Osteocyte (in vitro differentiated cells): ENCODE data around the gene NPY1R. TPM values are rescaled to one million over a fixed set of nuclear protein-coding genes. Genes with fewer than 3 reads are reported as not detected.
A peak's percentile ranks its signal among the peaks of the same experiment; 100 is the strongest.

Experiments
- DNase-seq: peaks from one replicate; pipeline ENCODE4 v3.0.0; 2021; ENCODE audit warnings: mixed read lengths; ENCODE audit not compliant: unreplicated experiment; ENCODE audit errors: extremely low spot score
- H3K27ac Mint-ChIP-seq: one replicate; pipeline ENCODE4 v1.8.0; 2021; ENCODE audit warnings: mild to moderate bottlenecking, mixed read lengths; ENCODE audit not compliant: unreplicated experiment
- H3K27me3 Mint-ChIP-seq: one replicate; pipeline ENCODE4 v1.8.0; 2021; ENCODE audit warnings: mixed read lengths; ENCODE audit not compliant: unreplicated experiment
- H3K36me3 Mint-ChIP-seq: one replicate; pipeline ENCODE4 v1.8.0; 2021; ENCODE audit warnings: mixed read lengths; ENCODE audit not compliant: unreplicated experiment
- H3K4me1 Mint-ChIP-seq: one replicate; pipeline ENCODE4 v1.8.0; 2021; ENCODE audit warnings: mixed read lengths; ENCODE audit not compliant: unreplicated experiment
- H3K4me3 Mint-ChIP-seq: one replicate; pipeline ENCODE4 v1.8.0; 2021; ENCODE audit warnings: mild to moderate bottlenecking, moderate library complexity, mixed read lengths; ENCODE audit not compliant: unreplicated experiment
- H3K9me3 Mint-ChIP-seq: one replicate; pipeline ENCODE4 v1.8.0; 2021; ENCODE audit warnings: mixed read lengths; ENCODE audit not compliant: unreplicated experiment
- long read RNA-seq: library from polyadenylated mRNA; unstranded; transcript quantifications from one replicate; pipeline ENCODE4 v2.0.0, GENCODE V29; 2021
- total RNA-seq: library from RNA; stranded (reverse); gene quantifications from 2 replicates; pipeline ENCODE4 v1.2.1, GENCODE V29; 2021
- TF ChIP-seq, protein P1 (sequence below): fragments of 200-600 bp; sonication (generic); IDR thresholded peaks from 2 replicates; pipeline ENCODE4 v1.5.0; 2021; ENCODE audit warnings: antibody characterized with exemption, mild to moderate bottlenecking, moderate library complexity

NPY1R gene
- 0.94 and 1.3 TPM in 2 replicates for total RNA-seq
- long read RNA-seq, partial matches to known transcripts: 0 of 5 reads
- long read RNA-seq, other reads (novel, unspliced or antisense): 3 of 5 reads

DNA sequence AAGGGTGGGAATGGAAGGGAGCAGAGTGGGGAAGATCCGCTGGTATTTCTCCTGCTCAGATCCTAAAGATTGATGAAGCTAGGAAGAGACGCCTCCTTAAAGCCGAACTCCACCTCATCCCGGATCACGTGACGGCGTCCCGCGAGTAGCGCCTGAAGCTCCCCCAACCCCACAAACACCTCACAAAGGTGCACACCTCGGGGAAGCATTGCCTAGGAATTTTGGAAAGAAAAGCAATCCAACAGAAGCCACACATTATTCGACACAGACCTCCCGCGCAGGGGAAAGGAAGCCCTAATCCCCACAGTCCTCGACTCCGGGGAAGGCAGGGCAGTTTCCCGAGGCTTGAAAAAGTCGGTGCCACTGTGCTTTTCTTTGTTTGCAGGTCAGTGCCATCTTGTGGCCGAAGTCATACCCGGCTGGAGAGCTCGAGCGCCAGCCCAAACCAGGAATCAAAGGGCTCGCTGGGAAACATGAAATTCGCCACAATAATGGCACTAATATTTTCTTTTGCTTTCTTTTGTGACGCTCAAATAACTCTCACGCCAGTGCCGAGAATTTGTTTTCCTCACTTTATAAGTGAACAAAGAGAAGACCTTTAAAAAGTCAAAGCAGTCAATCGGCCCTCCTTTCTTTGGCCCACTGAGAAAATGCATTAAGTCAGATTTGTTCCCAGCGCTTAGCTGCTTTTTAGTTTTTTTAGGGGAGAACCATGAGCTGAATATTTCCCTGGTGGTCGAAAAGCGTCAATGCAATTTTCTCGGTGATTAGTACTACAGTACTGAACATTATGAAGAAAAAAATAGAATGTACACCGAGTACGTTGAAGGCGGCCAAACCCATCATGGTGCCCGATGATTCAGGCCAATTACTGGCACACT is at the start of gene NPY1R:
TSS of gene NPY1R (minus strand) at position 71 of the 881 bp plus-strand sequence. CDS start 6,042 bp downstream, outside the sequence.
- Mint-ChIP-seq H3K27ac (no peak within 1 kb of the TSS), H3K4me3 (peak within 1 kb of the TSS; percentile 87), H3K4me1 (peaks cover 16% of the 10 kb centered on the region), H3K9me3 (no peaks in the 10 kb centered on the region), H3K36me3 (no peaks in the 10 kb centered on the region), H3K27me3 (peaks cover 58% of the 10 kb centered on the region)
- peak; percentile 89 for DNase-seq
- TF ChIP-seq, protein P1, sequence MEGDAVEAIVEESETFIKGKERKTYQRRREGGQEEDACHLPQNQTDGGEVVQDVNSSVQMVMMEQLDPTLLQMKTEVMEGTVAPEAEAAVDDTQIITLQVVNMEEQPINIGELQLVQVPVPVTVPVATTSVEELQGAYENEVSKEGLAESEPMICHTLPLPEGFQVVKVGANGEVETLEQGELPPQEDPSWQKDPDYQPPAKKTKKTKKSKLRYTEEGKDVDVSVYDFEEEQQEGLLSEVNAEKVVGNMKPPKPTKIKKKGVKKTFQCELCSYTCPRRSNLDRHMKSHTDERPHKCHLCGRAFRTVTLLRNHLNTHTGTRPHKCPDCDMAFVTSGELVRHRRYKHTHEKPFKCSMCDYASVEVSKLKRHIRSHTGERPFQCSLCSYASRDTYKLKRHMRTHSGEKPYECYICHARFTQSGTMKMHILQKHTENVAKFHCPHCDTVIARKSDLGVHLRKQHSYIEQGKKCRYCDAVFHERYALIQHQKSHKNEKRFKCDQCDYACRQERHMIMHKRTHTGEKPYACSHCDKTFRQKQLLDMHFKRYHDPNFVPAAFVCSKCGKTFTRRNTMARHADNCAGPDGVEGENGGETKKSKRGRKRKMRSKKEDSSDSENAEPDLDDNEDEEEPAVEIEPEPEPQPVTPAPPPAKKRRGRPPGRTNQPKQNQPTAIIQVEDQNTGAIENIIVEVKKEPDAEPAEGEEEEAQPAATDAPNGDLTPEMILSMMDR: peak; percentile 83

DNA sequence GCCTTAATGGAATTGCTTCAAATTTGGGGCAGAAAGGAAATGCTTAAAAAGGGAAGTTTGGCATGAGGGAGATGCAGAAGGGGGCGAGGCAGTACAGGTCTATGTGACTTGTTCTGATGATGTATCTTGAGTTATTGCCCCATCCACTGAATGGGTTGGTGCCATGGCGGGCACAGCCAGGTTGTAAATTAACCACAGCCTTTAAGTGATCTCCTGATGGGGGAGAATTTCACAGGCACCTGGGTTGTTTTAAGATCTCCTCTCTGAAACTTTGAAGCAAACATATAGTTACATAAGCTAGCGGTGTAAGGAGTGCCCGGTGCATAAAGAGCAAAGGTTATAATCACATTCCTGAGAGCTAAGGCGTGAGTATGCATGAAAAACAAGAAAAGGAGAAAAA is 48.3 kb upstream of the NPY1R start:
- TF ChIP-seq, protein P1: no peak
- Mint-ChIP-seq H3K27me3 (no peaks in the 10 kb centered on the region), H3K9me3 (no peaks in the 10 kb centered on the region), H3K4me1 (no peaks in the 10 kb centered on the region), H3K36me3 (no peaks in the 10 kb centered on the region), H3K27ac (no peak overlapping the region), H3K4me3 (no peak overlapping the region)
- no peak for DNase-seq

- TF ChIP-seq, protein P1: no peak
- no peak for DNase-seq
- Mint-ChIP-seq H3K4me3 (no peak overlapping the region), H3K36me3 (no peaks in the 10 kb centered on the region), H3K27me3 (no peaks in the 10 kb centered on the region), H3K4me1 (no peaks in the 10 kb centered on the region), H3K27ac (no peak overlapping the region), H3K9me3 (no peaks in the 10 kb centered on the region)
Observed at GRCh38 chr4:163378661-163379060, 46.3 kb upstream of the NPY1R start.

DNA sequence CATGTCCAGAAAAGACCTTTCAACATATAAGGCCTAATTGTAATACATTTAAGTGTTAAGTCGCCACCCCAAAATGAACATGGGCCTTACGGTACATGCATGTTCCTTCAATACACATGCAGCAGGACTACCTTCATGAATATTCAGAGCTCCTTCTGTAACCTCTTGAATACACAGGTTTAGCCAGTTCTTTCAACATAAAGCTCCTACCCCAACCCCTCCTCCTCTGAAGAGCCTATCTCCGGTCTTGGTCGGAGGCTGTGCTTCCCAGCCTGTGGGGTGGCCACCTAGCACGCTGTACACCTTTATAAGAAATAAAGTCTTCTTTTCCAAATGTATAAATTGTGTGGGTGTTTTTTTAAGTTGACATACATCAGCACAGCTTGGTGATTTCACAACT is 39.6 kb upstream of the NPY1R start:
- H3K27ac Mint-ChIP-seq: no peak overlapping the region
- H3K4me1 Mint-ChIP-seq: no peaks in the 10 kb centered on the region
- no peaks in the 10 kb centered on the region for H3K9me3 Mint-ChIP-seq
- H3K36me3 Mint-ChIP-seq: no peaks in the 10 kb centered on the region
- no peak for DNase-seq
- H3K27me3 Mint-ChIP-seq: no peaks in the 10 kb centered on the region
- TF ChIP-seq, protein P1: no peak
- no peak overlapping the region for H3K4me3 Mint-ChIP-seq

- no peak overlapping the region for H3K27ac Mint-ChIP-seq
- no peak for DNase-seq
- H3K27me3 Mint-ChIP-seq: peaks cover 3% of the 10 kb centered on the region
- no peaks in the 10 kb centered on the region for H3K36me3 Mint-ChIP-seq
- H3K9me3 Mint-ChIP-seq: no peaks in the 10 kb centered on the region
- H3K4me3 Mint-ChIP-seq: no peak overlapping the region
- H3K4me1 Mint-ChIP-seq: no peaks in the 10 kb centered on the region
- TF ChIP-seq, protein P1: no peak
Observed at GRCh38 chr4:163367651-163368050, 35.3 kb upstream of the NPY1R start.
